Natural killer cell (primary cell): Measurements from ENCODE around the gene RBM41. TPM values are rescaled to one million over a fixed set of nuclear protein-coding genes. Genes with fewer than 3 reads are reported as not detected.

Experiments used
- ATAC-seq, 3 donors: fragments of 150-1000 bp in 2 of 3; fragments of 200-7000 bp in 1 of 3; cut with Tn5 transposase; 1 replicate in 1 of 3; 2 replicates in 2 of 3; pipeline ENCODE4 v1.10.0; 2021; ENCODE audit warnings: mild to moderate bottlenecking in 2 of 3, moderate library complexity in 2 of 3
- DNase-seq, 2 donors: peaks; one replicate each; pipeline versions ENCODE4 v3.0.0 to v3.0.0-alpha.2; 2013 to 2021; ENCODE audit warnings: mixed read lengths in 1 of 2
- H3K27ac ChIP-seq: one replicate; pipeline ENCODE4 v1.5.1; 2013; ENCODE audit warnings: mild to moderate bottlenecking, low read length
- H3K27me3 ChIP-seq: one replicate; pipeline ENCODE4 v1.6.1; 2013; ENCODE audit warnings: low read length; ENCODE audit not compliant: control insufficient read depth, insufficient read depth
- H3K36me3 ChIP-seq: one replicate; pipeline ENCODE4 v1.6.1; 2013; ENCODE audit warnings: low read length; ENCODE audit not compliant: control insufficient read depth, insufficient read depth
- H3K4me1 ChIP-seq: one replicate; pipeline ENCODE4 v1.6.1; 2013; ENCODE audit warnings: low read length; ENCODE audit not compliant: control insufficient read depth, insufficient read depth
- H3K4me3 ChIP-seq: one replicate; pipeline ENCODE4 v1.5.1; 2013; ENCODE audit warnings: low read length
- H3K9me3 ChIP-seq: one replicate; pipeline ENCODE4 v1.6.1; 2013; ENCODE audit warnings: low read length; ENCODE audit not compliant: control insufficient read depth, insufficient read depth
- H3K27ac Mint-ChIP-seq, 2 donors: one replicate each; pipeline ENCODE4 v1.8.0; 2022; ENCODE audit warnings: mild to moderate bottlenecking in 2 of 2, mixed read lengths in 2 of 2, moderate library complexity in 1 of 2
- H3K27me3 Mint-ChIP-seq, 2 donors: one replicate each; pipeline ENCODE4 v1.8.0; 2022; ENCODE audit warnings: low read depth in 2 of 2, mixed read lengths in 2 of 2
- H3K36me3 Mint-ChIP-seq: one replicate; pipeline ENCODE4 v1.8.0; 2022; ENCODE audit warnings: mixed read lengths
- H3K4me1 Mint-ChIP-seq, 2 donors: one replicate each; pipeline ENCODE4 v1.8.0; 2022; ENCODE audit warnings: mixed read lengths in 2 of 2
- H3K4me3 Mint-ChIP-seq: one replicate; pipeline ENCODE4 v1.8.0; 2022; ENCODE audit warnings: mild to moderate bottlenecking, moderate library complexity, mixed read lengths
- H3K9me3 Mint-ChIP-seq, 2 donors: one replicate each; pipeline ENCODE4 v1.8.0; 2022; ENCODE audit warnings: mixed read lengths in 2 of 2
- CTCF ChIP-seq: fragments of 200-600 bp; IDR thresholded peaks from one replicate; pipeline ENCODE4 v1.8.0; 2022; ENCODE audit warnings: antibody characterized with exemption
- WGBS: methylation state at CpG from one replicate; pipeline ENCODE4 v1.1.7; 2013; ENCODE audit warnings: missing lambda C conversion rate; ENCODE audit not compliant: insufficient coverage; 5-methylcytosine and 5-hydroxymethylcytosine counted together
- intact Hi-C: fragments of 100-400 bp; cut with micrococcal nuclease; formaldehyde crosslinking; loops from one replicate; pipeline ENCODE4 v1.14.2; 2022
- total RNA-seq, 4 donors: library from RNA; stranded (reverse); fragments of 120-200 nt in 1 of 4; gene quantifications; one replicate each; pipeline versions ENCODE4 v1.2.3 to v1.2.4, GENCODE V29; 2013 to 2022

RBM41 gene
- total RNA-seq, 3 donors from 2014 or later (not counting 1 experiment from before 2014, with no cell fraction given), result 14.6 to 18.0 (median 15.3) TPM

GRCh38 chrX:107154787-107155620 lies 36.4 kb upstream of the RBM41 start:
- no peak for ATAC-seq

GRCh38 chrX:107153005-107153404 lies 34.4 kb upstream of the RBM41 start:
- Mint-ChIP-seq H3K4me3 (no peak overlapping the region), H3K27me3 (peaks cover 0 to 25% of the 10 kb centered on the region in 2 donors), H3K4me1 (no peaks in the 10 kb centered on the region), H3K9me3 (no peaks in the 10 kb centered on the region), H3K27ac (no peak overlapping the region), H3K36me3 (no peaks in the 10 kb centered on the region)
- WGBS, result 94% methylated on average over 3 of the region's 5 CpGs
- Histone ChIP-seq H3K4me3 (no peak overlapping the region), H3K9me3 (no peaks in the 10 kb centered on the region), H3K27ac (no peak overlapping the region), H3K27me3 (no peaks in the 10 kb centered on the region), H3K4me1 (no peaks in the 10 kb centered on the region), H3K36me3 (no peaks in the 10 kb centered on the region)
- DNase-seq (no peak), ATAC-seq (no peak)
- TF ChIP-seq CTCF, result no peak
- intact Hi-C loops, result no loop called here

More at GRCh38 chrX:107154787-107155620, 36.4 kb upstream of the RBM41 start:
- H3K9me3 ChIP-seq, result no peaks in the 10 kb centered on the region
- H3K27me3 ChIP-seq, result no peaks in the 10 kb centered on the region
- no peak for TF ChIP-seq CTCF
- Mint-ChIP-seq H3K9me3 (no peaks in the 10 kb centered on the region), H3K36me3 (no peaks in the 10 kb centered on the region), H3K4me3 (no peak overlapping the region), H3K4me1 (no peaks in the 10 kb centered on the region), H3K27ac (no peak overlapping the region), H3K27me3 (peaks cover 0 to 15% of the 10 kb centered on the region in 2 donors)
- H3K4me1 ChIP-seq, result no peaks in the 10 kb centered on the region
- intact Hi-C loops, result no loop called here
- no peaks in the 10 kb centered on the region for H3K36me3 ChIP-seq
- H3K4me3 ChIP-seq, result no peak overlapping the region
- DNase-seq, result peak in 1 of 2 donors; percentile 1
- 85% methylated on average over 3 of the region's 6 CpGs for WGBS
- H3K27ac ChIP-seq, result no peak overlapping the region

GRCh38 chrX:107146670-107147069 lies 28.0 kb upstream of the RBM41 start:
- Histone ChIP-seq H3K4me3 (no peak overlapping the region), H3K36me3 (no peaks in the 10 kb centered on the region), H3K9me3 (no peaks in the 10 kb centered on the region), H3K27ac (no peak overlapping the region), H3K27me3 (no peaks in the 10 kb centered on the region), H3K4me1 (no peaks in the 10 kb centered on the region)
- Mint-ChIP-seq H3K4me1 (no peaks in the 10 kb centered on the region), H3K4me3 (no peak overlapping the region), H3K36me3 (no peaks in the 10 kb centered on the region), H3K27me3 (peaks cover 0 to 30% of the 10 kb centered on the region in 2 donors), H3K27ac (no peak overlapping the region), H3K9me3 (no peaks in the 10 kb centered on the region)
- DNase-seq, result no peak
- TF ChIP-seq CTCF, result no peak
- intact Hi-C loops, result no loop called here
- no peak for ATAC-seq

GRCh38 chrX:107135965-107136307 lies 17.3 kb upstream of the RBM41 start:
- no peaks in the 10 kb centered on the region for H3K4me1 ChIP-seq
- no peaks in the 10 kb centered on the region for H3K27me3 ChIP-seq
- Mint-ChIP-seq H3K27me3 (peaks cover 0 to 6% of the 10 kb centered on the region in 2 donors), H3K4me3 (no peak overlapping the region), H3K36me3 (no peaks in the 10 kb centered on the region), H3K9me3 (no peaks in the 10 kb centered on the region), H3K4me1 (peaks cover 6 to 15% of the 10 kb centered on the region in 2 donors), H3K27ac (peak overlapping the region in 1 of 2 donors; percentile 62)
- no peaks in the 10 kb centered on the region for H3K9me3 ChIP-seq
- H3K4me3 ChIP-seq, result no peak overlapping the region
- no peak for TF ChIP-seq CTCF
- no peaks in the 10 kb centered on the region for H3K36me3 ChIP-seq
- no peak overlapping the region for H3K27ac ChIP-seq
- DNase-seq (no peak), ATAC-seq (no peak)
- intact Hi-C loops, result no loop called here
- no CpG with 5 or more reads among the region's 1 CpG for WGBS
